ENCODE measurements around the gene DCAF7. TPM values are rescaled to one million over a fixed set of nuclear protein-coding genes. Genes with fewer than 3 reads are reported as not detected.

DCAF7 gene
- total RNA-seq, 1 donor from 2014 or later: 47.4 TPM

GRCh38 chr17:63621684-63622573 lies 71.7 kb downstream of the DCAF7 start, which contains the start of gene MAP3K3:
Gene MAP3K3 (plus strand): TSS chr17:63622417. CDS start chr17:63622760, 343 bp downstream.
- intact Hi-C loops (cut with DNase I): loop anchor here (5.0 kb wide), 2 partner anchors 75 to 150 kb away; partner anchors contain the start of genes CCDC47 and DDX42
- peak; percentile 100 for DNase-seq (ENCODE audit: low spot score)

- intact Hi-C loops (cut with DNase I): loop anchor here (5.0 kb wide), 2 partner anchors 75 to 150 kb away; partner anchors contain the start of genes CCDC47 and DDX42
- DNase-seq (ENCODE audit: low spot score): peak; percentile 87
Observed at GRCh38 chr17:63622574-63623390, 72.5 kb downstream of the DCAF7 start.

GRCh38 chr17:63623786-63624530 lies 73.7 kb downstream of the DCAF7 start:
- intact Hi-C loops (cut with DNase I): loop anchor here (5.0 kb wide), 2 partner anchors 73 to 148 kb away; partner anchors contain the start of genes CCDC47 and DDX42
- no peak for DNase-seq (ENCODE audit: low spot score)

- DNase-seq (ENCODE audit: low spot score): no peak
- intact Hi-C loops (cut with DNase I): loop anchor here (5.0 kb wide), 2 partner anchors 73 to 148 kb away; partner anchors contain the start of genes CCDC47 and DDX42
Observed at GRCh38 chr17:63624531-63624880, 74.2 kb downstream of the DCAF7 start.

- no peak for DNase-seq (ENCODE audit: low spot score)
- intact Hi-C loops (cut with DNase I): no loop called here
Observed at GRCh38 chr17:63626551-63627180, 76.4 kb downstream of the DCAF7 start.

- intact Hi-C loops (cut with DNase I): no loop called here
- DNase-seq (ENCODE audit: low spot score): no peak
Observed at GRCh38 chr17:63629627-63630026, 79.3 kb downstream of the DCAF7 start.

GRCh38 chr17:63631062-63631461 lies 80.8 kb downstream of the DCAF7 start:
- intact Hi-C loops (cut with DNase I): no loop called here
- no peak for DNase-seq (ENCODE audit: low spot score)

GRCh38 chr17:63631626-63632025 lies 81.3 kb downstream of the DCAF7 start:
- intact Hi-C loops (cut with DNase I): no loop called here
- no peak for DNase-seq (ENCODE audit: low spot score)

GRCh38 chr17:63633742-63634141 lies 83.5 kb downstream of the DCAF7 start:
- DNase-seq (ENCODE audit: low spot score): no peak

GRCh38 chr17:63634163-63634562 lies 83.9 kb downstream of the DCAF7 start:
- intact Hi-C loops (cut with DNase I): no loop called here
- no peak for DNase-seq (ENCODE audit: low spot score)

More at GRCh38 chr17:63633742-63634141, 83.5 kb downstream of the DCAF7 start:
- intact Hi-C loops (cut with DNase I): no loop called here

GRCh38 chr17:63634816-63635215 lies 84.5 kb downstream of the DCAF7 start:
- intact Hi-C loops (cut with DNase I): no loop called here
- no peak for DNase-seq (ENCODE audit: low spot score)

- no peak for DNase-seq (ENCODE audit: low spot score)
- intact Hi-C loops (cut with DNase I): no loop called here
Observed at GRCh38 chr17:63635290-63635689, 85.0 kb downstream of the DCAF7 start.

GRCh38 chr17:63635787-63636186 lies 85.5 kb downstream of the DCAF7 start:
- DNase-seq (ENCODE audit: low spot score): no peak
- intact Hi-C loops (cut with DNase I): no loop called here

GRCh38 chr17:63639125-63639524 lies 88.8 kb downstream of the DCAF7 start:
- intact Hi-C loops (cut with DNase I): no loop called here
- DNase-seq (ENCODE audit: low spot score): no peak

- intact Hi-C loops (cut with DNase I): no loop called here
- no peak for DNase-seq (ENCODE audit: low spot score)
Observed at GRCh38 chr17:63640038-63640437, 89.8 kb downstream of the DCAF7 start.

GRCh38 chr17:63641692-63642448 lies 91.6 kb downstream of the DCAF7 start:
- intact Hi-C loops (cut with DNase I): no loop called here
- peak; percentile 78 for DNase-seq (ENCODE audit: low spot score)

All from cardiac septum (tissue), 1 donor.